Measurements from ENCODE around the gene MPPED1.

MPPED1 gene

DNA sequence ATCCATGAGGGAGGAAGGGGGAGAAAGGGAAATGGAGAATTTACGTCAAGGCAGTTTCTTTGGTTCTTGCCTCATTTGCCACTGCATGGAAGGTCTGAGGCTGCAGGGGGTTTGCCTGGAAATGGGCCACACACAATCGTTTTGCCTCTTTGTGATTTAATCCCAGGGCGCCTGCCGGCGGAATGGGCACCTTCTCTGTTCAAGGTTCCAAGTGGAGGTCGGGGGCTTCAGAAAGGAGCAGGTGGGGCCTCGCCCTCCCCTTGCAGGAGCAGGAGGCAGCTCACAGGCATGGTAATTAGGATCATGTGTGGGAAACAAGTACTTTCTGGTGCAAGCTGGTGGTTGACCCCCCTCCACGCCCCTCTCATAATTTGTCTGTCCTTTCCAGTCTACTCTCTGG is 29.9 kb downstream of the MPPED1 start:
- TF ChIP-seq, protein P1, sequence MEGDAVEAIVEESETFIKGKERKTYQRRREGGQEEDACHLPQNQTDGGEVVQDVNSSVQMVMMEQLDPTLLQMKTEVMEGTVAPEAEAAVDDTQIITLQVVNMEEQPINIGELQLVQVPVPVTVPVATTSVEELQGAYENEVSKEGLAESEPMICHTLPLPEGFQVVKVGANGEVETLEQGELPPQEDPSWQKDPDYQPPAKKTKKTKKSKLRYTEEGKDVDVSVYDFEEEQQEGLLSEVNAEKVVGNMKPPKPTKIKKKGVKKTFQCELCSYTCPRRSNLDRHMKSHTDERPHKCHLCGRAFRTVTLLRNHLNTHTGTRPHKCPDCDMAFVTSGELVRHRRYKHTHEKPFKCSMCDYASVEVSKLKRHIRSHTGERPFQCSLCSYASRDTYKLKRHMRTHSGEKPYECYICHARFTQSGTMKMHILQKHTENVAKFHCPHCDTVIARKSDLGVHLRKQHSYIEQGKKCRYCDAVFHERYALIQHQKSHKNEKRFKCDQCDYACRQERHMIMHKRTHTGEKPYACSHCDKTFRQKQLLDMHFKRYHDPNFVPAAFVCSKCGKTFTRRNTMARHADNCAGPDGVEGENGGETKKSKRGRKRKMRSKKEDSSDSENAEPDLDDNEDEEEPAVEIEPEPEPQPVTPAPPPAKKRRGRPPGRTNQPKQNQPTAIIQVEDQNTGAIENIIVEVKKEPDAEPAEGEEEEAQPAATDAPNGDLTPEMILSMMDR (IDR thresholded peaks at IDR 0.05), result no peak
- no peak for TF ChIP-seq ZFX (IDR thresholded peaks at IDR 0.05; ENCODE audit: borderline replicate concordance)
- no peak overlapping the region for H3K27ac ChIP-seq

DNA sequence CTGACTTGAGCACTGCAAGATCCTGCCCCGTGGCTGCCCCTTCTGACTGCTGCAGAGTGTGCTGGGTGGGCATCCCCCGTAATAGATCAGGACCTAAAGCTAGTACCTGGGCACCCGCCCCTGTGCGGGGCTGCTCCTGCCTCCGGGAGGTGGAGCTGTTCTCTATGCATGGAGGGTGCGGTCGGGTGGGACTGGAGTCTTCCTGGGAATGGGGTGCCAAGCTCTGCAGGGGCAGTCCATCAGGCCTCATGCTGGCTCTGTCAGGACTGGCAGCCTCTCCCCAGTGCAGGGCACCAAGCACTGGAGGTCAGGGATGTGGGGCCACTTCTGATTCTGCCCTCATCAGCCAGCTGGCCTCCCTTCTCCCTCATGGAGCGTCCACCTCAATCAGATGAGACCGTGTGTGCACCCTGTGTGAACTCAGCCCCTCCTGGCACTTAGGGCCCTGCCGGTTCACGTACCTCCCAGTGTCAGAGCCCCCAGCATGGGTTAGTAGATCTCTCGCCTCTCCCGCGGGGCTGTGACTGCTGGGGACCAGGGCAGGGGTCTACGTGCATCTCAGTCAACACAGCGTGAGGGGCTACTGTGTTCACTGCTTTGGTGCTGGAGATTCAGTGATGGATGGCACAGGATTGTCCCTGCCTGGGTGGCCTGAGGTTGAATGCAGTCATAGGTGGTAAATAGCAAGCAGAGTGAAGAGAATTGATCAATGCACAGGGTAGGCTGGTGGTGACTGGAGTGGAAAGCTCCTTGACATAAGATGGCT is 30.8 kb downstream of the MPPED1 start:
- no peak overlapping the region for H3K27ac ChIP-seq
- TF ChIP-seq, protein P1 (IDR thresholded peaks at IDR 0.05), result 0 out of 2 replicates have a peak, but pooled peaks have one; percentile 9
- no peak for TF ChIP-seq ZFX (IDR thresholded peaks at IDR 0.05; ENCODE audit: borderline replicate concordance)

DNA sequence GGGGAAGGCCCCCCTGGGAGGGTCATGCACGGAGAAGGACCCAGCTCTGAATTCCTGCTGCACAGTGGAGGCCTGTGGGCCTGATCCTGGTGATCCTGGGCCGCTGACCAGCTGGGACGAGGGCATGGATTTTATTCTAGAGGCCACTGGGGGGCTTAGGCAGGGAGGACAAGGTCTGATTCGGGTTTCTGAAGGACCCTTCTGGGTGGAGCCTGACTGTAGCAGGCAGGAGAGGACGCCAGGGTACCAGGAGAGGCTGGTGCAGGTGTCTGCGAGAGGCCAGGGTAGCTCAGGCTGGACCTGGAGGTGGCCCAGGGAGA is 31.3 kb downstream of the MPPED1 start:
- TF ChIP-seq, protein P1 (IDR thresholded peaks at IDR 0.05), result no peak
- no peak for TF ChIP-seq ZFX (IDR thresholded peaks at IDR 0.05; ENCODE audit: borderline replicate concordance)

DNA sequence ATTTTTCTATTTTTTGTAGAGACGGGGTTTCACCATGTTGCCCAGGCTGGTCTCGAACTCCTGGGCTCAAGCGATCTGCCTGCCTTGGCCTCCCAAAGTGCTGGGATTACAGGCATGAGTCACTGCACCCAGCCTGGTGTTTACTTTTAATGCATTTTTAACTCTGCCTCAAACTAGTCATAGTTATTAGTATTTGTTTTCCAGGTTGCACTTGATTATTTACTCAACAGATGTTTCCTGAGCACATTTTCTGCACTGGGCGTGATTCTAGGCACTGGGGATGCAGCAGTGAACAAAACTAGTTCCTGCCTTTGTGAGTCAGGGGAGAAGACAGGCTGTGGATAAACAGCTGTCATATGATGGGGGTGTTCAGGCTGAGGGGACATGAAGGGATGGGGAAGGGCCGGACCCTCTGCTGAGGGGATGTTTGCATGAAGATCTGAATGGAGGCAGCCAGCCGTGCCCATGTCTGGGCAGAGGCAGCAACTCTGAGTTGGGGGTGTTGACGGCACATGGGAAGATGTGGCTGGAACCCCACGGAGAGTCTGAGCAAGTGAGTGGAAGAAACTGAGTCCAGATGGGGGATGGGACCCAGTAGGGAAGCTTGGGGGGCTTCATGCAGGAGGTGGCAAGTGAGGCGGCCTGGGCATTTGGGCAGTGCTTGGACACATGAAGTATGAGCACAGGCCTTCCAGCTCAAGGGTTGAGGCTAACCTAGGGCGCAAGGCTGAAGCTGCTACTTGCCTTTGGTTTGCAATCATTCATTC is 34.4 kb downstream of the MPPED1 start:
- TF ChIP-seq, protein P1 (IDR thresholded peaks at IDR 0.05), result no peak
- no peak for TF ChIP-seq ZFX (IDR thresholded peaks at IDR 0.05; ENCODE audit: borderline replicate concordance)
- no peak overlapping the region for H3K27ac ChIP-seq

More for the DNA sequence above, 31.3 kb downstream of the MPPED1 start:
- no peak overlapping the region for H3K27ac ChIP-seq

DNA sequence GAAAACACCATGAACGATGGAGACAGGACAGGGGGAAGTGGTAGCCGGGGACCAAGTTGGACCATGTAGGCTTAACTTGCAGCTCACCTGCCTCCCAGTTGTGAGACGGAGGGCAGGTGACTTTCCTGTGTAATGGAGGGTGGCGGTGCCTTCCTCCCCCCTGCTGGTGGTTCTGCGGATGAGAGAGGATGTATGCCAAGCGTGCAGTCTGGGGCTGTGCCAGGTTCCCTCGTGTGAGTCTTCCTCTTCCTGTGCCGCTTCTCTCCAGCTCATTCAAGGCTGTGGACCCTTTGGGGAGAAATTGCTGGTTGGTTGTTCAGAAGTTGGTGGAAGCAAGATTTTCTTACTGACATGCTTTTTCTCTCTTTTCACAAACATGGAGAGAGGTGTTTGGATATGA is 35.1 kb downstream of the MPPED1 start:
- TF ChIP-seq ZFX (IDR thresholded peaks at IDR 0.05; ENCODE audit: borderline replicate concordance), result no peak
- TF ChIP-seq, protein P1 (IDR thresholded peaks at IDR 0.05), result peak; percentile 31
- H3K27ac ChIP-seq, result no peak overlapping the region

DNA sequence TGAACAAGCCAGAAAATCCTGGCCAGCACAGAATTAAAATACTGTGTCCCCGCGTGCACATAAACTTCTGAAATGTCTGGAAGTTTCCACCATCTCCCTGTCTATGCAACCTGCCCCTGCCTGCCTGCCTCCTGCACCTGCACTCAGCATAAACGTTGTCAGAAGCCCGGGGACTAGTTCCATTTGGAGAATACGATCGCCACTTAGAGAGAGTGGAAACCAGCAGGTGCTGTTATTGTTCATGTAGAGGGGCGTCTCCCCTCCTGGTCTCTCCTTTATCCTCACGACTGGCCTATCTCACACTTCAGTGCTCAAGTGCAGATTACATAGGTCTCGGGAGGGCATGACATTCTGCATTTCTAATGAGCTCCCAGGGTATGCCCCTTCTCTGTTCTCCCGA is 35.6 kb downstream of the MPPED1 start:
- TF ChIP-seq, protein P1 (IDR thresholded peaks at IDR 0.05), result no peak
- TF ChIP-seq ZFX (IDR thresholded peaks at IDR 0.05; ENCODE audit: borderline replicate concordance), result no peak
- no peak overlapping the region for H3K27ac ChIP-seq

DNA sequence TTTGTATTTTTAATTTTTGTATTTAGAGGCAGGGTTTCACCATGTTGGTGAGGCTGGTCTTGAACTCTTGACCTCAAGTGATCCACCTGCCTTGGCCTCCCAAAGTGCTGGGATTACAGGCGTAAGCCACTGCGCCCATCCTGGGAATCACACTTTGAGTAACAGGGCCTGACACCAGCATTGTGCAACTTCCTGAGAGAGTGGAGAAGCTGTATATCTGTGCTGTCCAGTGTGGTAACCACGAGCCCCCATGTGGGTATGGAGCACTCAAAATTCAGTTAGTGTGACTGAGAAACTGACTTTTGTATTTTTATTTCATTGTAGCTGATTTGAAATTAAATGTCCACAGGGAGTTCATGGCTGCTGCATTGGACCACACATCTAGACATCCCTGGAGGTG is 36.2 kb downstream of the MPPED1 start:
- TF ChIP-seq, protein P1 (IDR thresholded peaks at IDR 0.05), result no peak
- TF ChIP-seq ZFX (IDR thresholded peaks at IDR 0.05; ENCODE audit: borderline replicate concordance), result no peak
- no peak overlapping the region for H3K27ac ChIP-seq
